ENCODE measurements around the gene TNIK.

DNA sequence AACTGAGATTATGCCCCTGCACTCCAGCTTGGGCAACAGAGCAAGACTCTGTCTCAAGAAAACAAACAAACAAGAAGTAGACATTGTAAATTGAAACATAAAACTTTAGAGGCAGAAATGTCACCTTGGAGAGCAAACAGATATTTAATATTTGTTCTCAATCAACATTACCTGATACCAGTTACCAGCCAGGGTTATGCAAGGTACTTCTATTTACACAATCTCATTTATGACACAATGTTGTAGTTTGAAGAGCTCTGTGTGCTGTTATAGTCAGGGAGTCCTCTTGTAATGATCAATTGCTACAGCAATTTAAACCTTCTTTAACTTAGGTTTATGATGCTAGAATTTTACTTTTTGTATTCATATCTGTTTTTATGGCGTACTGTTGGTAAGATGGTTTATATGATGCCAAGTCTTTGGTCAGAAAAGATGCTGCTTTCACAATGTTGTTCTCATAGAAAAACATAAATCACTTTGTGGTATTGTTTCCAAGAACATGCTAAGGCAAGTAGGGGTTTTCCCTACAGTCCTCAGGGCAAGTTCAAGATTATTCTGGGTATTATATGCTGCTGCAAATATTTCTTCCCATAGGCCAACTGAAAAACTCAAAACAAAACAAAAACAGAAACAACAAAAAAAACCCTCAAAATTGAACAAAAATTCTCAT lies 173.5 kb downstream of the TNIK start:
- no peak for TF ChIP-seq CTCF (IDR thresholded peaks at IDR 0.05)
- no peak for TF ChIP-seq EP300 (IDR thresholded peaks at IDR 0.05; ENCODE audit: low read depth)
- TF ChIP-seq POLR2A (IDR thresholded peaks at IDR 0.05): no peak
